ENCODE data around the gene TAC3.
"Not testable (repeated sequence)": the region's sequence is repeated elsewhere in the genome, so short reads cannot be mapped to it uniquely, and the experiment has no call there.

TAC3 gene

DNA sequence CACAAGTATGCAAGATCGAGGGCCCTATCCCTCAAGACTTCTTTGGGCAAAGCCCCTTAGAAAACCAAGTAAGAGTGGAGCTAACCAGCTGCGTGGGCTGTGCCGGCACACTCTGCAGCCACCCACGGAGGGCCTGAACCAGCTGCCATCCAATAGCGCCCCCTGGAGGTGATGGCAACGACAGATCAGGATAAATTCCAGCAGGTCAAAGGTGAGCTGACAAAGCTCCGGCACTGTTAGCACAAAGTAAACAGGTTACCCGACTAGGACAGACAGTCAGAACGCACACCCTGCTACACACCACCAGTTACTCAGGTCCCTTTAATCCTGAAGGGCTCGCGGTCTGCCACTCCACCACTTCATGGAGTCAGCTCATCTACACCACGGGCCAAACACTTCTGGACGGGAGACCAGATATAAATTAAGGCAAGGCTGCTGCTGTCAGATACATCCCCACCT lies 14.9 kb downstream of the TAC3 start:
- DNase-seq: peak; percentile 70

DNA sequence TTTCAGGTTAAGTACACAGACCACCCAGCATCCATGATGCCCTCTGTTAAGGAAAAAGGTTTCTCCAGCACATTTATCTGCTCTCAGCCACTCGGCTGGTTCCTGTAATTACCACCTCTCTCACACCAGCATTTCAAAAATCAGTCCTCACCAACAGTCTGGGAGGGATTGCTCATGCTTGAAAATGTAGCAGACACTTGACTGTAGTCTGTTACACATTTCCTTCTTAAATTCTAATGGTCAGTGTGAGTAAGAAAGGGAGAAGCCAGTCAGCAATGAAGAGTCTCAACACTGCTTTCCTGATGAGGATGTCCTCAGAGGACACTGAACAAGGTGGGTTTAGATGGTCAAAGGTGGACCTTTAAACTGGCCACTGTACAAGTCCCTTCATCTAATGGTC lies 15.9 kb downstream of the TAC3 start:
- DNase-seq: no peak

DNA sequence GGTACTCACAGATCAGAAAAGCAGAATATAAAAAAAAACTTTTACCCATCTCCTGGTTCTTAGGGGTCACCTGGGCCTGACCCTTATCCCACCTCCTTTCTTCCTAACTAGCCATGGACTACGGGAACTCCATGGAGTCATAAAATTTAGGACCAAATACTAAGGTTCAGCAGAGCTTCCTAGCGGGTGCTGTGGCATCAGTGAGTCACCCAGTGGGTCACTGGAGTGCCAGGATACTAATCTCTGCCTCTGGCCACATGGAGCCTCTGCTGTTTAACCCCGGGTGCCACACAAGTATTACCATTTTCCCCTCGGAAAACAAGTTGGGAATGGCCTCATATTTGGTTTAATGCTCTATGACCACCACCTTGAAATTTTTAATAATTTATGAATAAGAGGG lies 16.9 kb downstream of the TAC3 start:
- peak; percentile 33 for DNase-seq

DNA sequence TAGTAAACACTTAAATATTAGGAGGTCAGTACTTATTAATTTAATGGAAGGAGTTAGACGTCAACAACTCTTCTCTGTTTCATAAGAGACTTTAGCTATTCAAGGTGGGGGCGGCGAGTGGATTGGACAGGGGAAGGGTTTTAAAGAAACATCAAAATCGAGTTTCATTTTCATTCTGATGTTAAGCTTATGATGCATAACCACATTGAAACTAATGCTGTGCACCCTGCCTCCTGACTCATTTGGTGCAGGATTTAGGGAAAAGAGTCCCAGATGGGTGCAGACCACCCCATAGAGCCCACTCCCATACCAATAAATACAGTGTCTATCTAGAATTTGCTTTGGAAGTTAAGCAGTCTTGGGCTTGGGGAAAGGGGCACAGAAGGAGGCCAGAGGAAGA lies 17.3 kb downstream of the TAC3 start:
- no peak for DNase-seq

DNA sequence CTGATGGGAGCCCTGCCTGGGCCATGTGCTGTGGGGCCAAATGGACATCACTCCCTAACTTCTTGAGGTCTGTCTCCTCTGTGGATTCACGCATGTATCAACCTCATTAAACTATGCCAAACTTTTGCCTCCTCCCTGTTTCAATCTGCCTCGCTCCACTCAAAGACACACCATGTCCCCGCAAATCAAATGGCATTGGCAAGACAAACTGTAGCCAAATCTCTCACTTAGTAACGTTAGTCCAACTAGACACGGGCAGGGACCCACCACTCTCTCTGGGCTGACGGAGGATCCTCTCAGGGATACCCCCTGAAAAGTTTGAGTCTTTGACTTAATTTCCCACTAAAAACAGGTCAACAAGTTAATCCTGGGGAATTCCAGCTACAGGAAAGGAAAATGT lies 18.0 kb downstream of the TAC3 start:
- DNase-seq: no peak

DNA sequence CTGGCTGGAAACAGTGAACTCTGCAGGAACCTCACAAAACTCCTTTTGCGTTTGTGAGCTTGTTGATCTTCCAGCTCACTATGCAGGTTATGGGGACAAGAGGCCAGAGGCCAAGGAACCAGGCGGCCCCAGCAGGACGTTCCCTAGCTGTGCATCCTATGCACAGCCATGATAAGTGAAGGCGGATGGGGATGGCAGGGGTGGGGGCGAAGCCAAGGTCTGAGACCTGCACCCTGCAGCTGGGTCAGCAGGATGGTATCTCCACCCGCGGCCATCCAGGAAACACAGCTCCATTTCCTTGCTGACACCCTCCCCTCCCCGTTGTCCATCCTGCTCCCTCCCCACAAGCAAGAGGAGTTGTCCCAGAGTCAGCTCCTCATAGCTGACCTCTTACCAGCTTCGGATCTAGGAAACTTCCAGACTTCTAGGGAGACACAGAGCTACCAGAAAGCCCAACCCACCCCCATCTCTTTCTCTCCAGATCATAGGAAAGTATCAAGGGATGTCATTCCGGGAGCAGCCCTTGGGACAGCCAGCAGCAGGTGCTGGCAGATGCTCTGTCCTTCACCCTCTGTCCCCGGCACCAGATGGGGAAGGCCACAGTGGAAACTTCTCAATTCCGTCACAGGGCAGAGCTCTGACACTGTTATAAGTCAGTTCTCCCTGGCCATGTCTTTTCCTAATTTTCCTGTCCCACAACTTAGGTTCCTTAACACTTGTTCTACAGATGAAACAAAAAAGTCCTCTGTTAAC lies 19.4 kb downstream of the TAC3 start:
- DNase-seq: no peak

DNA sequence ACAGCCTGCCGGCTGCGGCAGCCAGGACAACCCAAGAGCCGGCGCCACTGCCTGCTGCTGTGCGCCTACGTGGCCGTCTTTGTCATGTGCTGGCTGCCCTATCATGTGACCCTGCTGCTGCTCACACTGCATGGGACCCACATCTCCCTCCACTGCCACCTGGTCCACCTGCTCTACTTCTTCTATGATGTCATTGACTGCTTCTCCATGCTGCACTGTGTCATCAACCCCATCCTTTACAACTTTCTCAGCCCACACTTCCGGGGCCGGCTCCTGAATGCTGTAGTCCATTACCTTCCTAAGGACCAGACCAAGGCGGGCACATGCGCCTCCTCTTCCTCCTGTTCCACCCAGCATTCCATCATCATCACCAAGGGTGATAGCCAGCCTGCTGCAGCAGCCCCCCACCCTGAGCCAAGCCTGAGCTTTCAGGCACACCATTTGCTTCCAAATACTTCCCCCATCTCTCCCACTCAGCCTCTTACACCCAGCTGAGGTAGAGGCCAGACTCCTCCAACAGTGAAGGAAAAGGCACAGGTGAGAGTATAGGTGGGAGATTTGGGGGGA lies 20.3 kb downstream of the TAC3 start:
- DNase-seq: no peak

DNA sequence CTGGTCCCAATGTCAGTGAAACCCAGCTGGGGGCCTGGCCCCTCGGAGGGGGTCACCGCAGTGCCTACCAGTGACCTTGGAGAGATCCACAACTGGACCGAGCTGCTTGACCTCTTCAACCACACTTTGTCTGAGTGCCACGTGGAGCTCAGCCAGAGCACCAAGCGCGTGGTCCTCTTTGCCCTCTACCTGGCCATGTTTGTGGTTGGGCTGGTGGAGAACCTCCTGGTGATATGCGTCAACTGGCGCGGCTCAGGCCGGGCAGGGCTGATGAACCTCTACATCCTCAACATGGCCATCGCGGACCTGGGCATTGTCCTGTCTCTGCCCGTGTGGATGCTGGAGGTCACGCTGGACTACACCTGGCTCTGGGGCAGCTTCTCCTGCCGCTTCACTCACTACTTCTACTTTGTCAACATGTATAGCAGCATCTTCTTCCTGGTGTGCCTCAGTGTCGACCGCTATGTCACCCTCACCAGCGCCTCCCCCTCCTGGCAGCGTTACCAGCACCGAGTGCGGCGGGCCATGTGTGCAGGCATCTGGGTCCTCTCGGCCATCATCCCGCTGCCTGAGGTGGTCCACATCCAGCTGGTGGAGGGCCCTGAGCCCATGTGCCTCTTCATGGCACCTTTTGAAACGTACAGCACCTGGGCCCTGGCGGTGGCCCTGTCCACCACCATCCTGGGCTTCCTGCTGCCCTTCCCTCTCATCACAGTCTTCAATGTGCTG lies 21.0 kb downstream of the TAC3 start:
- DNase-seq: no peak

DNA sequence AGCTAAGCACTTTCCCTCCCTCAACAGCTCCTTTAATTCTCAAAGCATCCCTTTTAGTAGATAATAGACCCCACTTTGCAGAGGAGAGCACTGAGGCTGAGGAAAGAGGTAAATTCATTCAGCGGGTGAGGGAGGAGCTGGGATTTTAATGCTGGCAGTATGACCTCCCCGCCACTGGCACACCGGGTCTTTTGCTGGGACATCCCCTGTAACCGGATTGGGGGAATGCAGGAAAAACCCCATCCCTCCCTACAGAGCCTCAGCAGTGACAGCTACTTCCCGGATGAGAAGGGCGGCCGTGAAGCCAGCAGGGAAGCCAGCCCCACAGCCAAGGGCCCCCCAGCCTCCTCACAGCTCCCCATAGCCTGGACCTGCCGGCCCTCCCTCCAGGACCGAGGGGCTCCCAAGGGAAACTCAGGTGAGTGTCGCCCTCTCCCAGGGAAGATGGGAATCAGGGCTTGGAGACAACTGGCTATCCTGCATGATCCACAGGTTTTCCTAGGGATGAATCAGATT lies 22.0 kb downstream of the TAC3 start:
- no peak for DNase-seq

DNA sequence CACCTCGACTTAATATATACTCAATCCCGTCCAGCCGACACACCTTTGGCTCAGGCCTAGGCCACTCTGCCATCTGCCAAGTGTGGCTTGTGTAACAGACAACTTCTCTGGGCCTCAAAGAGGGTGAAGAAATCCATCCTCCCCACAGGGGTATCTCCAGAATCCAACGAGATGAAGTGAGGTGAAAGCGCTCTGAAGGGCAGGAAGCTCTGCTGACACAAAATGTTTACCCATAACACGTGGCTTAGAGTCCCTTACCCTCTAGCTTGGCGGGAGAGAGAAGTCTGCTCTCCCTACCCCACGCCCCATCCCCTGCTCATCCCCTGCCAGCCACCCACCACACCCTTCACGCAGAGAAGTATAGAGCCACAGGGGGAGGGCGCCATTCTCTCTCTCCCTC lies 23.0 kb downstream of the TAC3 start:
- DNase-seq: no peak

DNA sequence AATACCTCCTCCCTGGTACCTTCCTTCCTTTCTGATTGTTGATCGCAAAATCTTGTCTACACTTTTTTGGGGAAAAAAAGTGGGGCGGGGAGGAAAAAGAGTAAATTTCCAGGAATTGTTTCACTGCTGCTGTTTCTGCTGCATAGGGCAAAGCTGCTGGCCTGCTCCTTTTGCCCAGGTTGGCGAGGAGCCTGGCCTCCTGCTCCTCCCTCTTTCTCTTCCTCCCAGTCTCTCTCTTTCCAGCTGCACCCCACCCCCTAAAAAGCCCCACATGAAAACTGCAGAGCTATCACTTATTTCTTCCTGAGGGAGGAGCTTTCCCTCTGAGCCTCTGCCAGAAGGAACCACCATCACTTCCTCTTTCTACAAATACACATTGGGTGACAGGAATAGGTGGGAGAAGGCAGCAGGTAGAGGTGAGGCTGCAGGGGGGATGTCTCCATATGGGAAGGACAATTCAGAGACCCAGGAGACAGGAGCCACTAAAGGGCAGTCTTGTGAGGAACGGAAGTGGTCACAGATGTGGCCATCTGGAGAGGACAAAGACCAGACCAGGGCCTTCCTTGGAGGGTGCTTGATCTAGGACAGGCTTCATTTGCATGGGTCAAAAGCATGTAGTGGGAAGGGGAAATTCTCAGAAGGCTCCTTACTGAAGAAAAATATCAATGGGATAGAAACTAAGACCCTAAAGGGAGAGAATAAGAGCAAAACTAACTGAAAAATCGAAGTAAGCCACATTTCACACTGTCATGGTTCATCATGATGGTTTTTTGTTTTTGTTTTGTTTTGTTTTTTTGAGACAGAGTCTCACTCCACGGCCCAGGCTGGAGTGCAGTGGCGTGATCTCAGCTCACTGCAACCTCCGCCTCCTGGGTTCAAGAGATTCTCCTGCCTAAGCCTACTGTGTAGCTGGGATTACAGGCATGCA lies 24.7 kb downstream of the TAC3 start:
- no peak for DNase-seq

DNA sequence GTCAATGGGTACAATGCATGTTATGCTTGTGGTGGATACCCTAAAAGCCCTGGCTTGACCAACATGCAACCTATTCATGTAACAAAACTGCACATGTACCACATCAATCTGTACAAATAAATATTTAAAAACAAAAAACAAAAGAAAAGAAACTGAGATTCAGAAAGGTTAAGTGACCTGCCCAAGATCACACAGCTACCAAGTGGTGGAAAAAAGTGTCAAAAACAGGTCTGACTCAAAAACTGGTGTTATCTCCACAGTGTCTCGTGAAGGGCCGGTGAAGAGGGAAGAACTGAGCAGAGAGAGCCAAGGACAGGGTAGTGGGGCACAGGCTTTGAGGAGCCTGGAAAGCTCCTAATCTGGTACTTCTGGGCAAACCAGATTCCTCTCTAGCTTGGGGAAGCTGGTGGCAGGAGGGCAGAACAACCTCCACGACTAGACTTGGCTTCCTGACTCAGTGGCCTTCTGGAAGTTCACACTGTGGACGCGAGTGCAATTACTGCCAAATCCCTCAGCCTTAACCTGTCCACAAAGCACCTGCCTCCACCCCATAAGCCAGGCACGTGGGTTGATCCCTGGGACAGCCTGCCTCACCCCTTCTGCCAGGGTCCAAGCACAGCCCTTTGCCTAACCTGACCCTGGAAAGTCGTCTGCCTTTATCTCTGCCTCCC lies 25.5 kb downstream of the TAC3 start:
- no peak for DNase-seq

DNA sequence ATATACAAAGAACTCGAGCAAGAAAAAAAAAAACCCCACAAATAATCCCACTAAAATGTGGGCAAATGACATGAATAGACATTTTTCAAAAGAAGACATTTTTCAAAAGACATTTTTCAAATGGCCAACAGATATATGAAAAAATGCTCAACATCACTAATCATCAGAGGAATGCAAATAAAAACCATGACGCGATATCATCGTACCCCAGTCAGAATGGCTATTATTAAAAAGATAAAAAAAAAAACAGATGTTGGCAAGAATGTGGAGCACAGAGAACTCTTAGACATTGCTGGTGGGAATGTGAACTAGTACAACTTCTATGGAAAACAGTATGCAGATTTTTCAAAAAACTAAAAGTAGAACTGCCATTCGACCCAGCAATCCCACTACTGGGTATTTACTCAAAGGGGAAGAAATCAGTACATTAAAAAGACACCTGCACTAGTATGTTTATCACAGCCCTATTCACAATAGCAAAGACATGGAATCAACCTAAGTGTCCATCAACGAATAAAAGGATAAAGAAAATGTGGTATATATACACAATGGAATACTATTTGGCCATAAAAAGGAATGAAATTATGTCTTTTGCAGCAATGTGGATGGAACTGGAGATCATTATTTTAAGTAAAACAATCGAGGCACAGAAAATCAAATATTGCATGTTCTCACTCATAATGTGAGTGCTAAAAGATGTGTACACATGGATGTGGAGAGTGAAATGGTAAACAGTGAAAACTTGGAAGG lies 26.3 kb downstream of the TAC3 start:
- DNase-seq: peak; percentile 68

DNA sequence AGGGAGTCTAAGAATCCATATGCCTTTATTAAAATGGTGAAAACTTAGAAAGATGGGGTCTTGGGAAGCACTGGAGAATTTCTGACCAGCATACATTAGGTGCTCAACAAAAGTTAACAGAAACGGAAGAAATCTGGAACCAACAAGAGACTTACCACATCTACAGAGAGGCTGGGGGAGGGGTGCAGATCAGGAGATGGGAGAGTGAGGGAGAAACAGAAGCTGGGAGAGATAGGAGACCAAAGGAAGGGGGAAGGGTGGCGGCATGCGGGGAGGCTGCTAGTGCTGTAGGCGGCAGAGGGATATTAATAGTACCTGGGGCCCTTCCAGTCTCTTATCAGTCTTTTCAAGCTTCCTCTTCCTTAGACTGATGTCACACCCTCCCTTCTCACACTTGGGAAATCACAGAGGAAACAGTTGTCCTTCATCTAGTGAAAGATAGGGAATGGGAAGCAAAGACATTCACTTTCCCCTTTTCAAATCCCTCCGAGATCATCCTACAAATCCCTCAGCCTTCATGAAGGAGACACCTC lies 28.1 kb downstream of the TAC3 start:
- DNase-seq: no peak

DNA sequence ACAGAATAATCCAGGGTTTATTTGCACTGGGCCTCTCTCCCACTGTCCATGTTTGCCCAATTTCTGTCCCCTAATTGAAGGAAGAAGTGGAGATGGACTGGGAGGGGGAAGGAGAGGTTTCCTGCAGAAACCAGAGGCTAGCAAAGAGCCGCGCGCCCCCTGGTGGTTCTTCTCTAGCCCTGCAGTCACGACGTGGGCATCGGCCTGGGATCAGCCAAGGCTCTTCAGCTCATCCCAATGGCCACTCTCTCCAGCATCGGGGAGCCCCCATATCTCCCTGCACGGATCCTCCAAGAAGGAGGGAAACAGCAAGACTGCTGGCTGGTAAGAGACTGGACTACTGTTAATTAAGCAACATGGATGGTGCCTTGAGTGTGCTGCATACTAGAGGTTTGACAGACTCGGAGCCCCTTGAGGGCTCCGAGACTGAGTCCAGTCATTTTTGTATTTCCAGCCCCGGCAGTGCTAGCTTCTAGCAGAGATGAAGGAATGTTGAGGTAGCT lies 28.7 kb downstream of the TAC3 start:
- peak; percentile 75 for DNase-seq

DNA sequence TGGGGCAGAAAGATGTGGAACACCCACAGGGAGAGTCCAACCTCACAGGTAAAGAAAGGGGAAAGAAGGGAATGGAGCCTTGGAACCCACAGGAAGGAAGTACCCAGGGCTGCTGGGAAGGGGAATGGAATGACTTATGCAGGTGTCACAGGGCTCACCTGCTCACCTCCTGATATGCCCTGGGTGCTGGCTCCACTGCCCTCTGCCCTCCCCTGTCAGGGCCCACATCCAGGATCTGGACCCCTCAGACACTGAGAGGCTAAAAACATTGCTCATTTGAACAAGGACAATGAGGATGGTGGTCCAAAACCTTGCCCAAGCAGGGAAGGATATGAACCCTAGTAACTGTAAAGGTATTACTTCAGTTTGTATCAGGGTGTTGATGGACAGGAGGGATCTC lies 29.3 kb downstream of the TAC3 start:
- no peak for DNase-seq

DNA sequence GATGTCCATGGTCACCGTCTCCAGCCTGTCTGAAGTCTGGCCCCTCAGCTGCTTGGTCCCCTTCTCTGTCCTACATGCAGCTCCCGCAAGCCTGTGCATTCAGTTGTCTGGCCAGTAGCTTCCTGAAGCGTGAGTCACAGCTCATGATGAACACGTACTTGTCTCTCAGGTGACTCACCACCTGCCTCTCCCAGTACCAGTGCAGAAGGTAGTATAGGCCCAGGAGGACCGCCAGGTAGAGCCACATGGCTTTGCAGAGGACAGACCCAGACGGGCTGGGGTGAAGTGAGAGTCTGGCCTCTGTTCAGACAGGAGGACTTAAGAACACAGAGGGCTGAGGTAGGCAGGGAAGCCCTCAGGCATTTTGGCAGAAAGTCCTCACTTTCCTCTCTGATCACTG lies 30.6 kb downstream of the TAC3 start:
- peak; percentile 54 for DNase-seq

DNA sequence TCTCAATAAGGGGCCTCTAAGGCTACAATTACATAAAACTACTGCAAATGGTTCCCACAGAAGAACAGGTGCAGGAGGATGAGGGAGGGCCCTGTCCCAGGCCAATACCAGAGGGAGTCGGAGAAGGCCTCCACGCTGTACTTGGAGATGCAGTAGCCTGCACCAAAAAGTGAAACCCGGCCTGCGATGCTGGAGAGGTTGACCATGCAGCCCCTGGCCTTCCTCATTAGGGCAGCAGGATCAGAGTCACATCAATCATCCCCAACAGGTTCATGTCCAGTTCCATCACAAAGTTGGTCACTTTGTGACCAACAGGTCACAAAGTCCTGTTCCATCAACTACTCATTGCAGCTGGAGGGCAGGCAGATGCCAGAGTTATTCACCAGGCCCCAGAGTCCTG lies 32.9 kb downstream of the TAC3 start:
- DNase-seq: no peak

DNA sequence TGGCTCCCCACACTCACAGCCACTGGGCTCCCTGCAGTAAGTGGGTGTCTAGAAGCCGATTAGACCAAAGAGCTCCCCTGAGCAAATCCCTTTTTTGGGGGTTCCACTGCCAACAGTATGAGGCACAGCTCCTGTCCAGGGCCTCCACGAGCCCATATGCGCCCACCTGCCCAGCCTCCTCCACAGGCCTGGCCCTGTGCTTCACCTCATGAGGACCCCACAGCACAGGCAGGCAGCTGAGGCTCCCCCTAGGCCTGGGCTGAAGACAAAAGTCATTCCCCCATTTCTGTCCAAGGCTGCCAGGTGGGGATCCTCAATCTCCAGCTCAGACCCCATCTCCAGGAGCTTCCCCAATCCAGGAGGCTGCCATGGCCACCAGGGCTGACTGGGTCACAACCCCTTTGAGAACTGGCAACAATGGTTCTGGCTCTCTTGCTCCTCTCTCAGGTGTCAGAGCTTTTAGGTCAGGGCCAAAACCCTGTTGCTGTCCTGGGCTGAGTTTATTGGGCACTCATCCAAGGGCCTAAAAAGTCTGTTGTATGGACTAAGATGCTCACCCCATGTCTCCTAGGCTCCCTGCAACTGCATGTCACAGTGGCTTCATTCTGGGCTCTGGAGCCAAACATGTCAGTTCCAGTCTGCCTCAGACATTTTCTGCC lies 33.6 kb downstream of the TAC3 start:
- DNase-seq: not testable (repeated sequence)

DNA sequence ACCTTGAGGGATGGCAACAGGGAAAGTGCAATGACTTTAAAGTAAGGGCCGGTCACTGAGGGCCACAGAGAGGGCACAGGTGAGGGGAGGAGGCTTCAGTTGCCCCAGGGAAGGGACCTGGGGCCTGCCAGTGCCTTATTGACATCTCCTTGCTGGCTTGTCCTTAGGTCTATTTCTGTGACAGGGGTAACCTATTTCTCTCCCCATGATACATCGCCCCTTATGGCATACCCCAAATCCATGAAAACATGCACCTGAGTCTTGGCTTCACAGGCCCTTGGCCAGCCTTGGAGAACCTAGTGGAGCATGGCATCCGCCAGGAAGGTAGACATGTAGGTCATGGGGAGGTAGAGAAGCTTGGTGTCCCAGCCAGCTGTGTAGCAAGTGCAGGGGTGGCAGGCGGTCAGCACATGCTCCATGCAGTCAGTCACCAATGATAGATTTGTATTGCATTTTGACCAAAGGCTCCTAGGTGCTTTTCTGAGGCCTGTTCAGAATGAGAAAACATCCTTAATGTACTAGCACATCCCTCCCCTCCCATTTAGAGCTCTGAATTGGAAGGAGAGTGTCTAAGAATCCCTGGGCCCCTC lies 35.3 kb downstream of the TAC3 start:
- no peak for DNase-seq

All from EL (cell line).